GM12873 (cell line): ENCODE results near the gene COL1A2.

Experiments
- CTCF ChIP-seq: IDR thresholded peaks from 2 replicates; pipeline ENCODE4 v1.5.1; 2012; ENCODE audit warnings: low read depth, mild to moderate bottlenecking, moderate library complexity, low read length, control low read depth; ENCODE audit not compliant: insufficient read depth; ENCODE audit errors: missing control alignments

Gene COL1A2

GRCh38 chr7:94417901-94418300 lies 23.2 kb downstream of the COL1A2 start:
- TF ChIP-seq CTCF, result no peak

- TF ChIP-seq CTCF, result no peak
Observed at GRCh38 chr7:94418851-94419250, 24.2 kb downstream of the COL1A2 start.

- TF ChIP-seq CTCF, result no peak
Observed at GRCh38 chr7:94420328-94420727, 25.6 kb downstream of the COL1A2 start.

- no peak for TF ChIP-seq CTCF
Observed at GRCh38 chr7:94421681-94422080, 27.0 kb downstream of the COL1A2 start.

- TF ChIP-seq CTCF, result no peak
Observed at GRCh38 chr7:94422136-94422535, 27.4 kb downstream of the COL1A2 start.

- TF ChIP-seq CTCF, result no peak
Observed at GRCh38 chr7:94422827-94423460, 28.2 kb downstream of the COL1A2 start.

GRCh38 chr7:94423863-94424735 lies 29.4 kb downstream of the COL1A2 start:
- no peak for TF ChIP-seq CTCF
